HepG2 (cell line): ENCODE data around the gene MCM3AP.

Experiments used
- ARNT ChIP-seq: fragments of 450-650 bp; IDR thresholded peaks from 2 replicates; pipeline ENCODE4 v1.6.1; 2017
- CBX1 ChIP-seq: IDR thresholded peaks from one replicate; pipeline ENCODE4 v1.6.1; 2016; ENCODE audit warnings: antibody characterized with exemption, low read depth
- CTCF ChIP-seq: sonication (generic); formaldehyde crosslinking; IDR thresholded peaks from 2 replicates; pipeline ENCODE4 v1.5.0; 2020; ENCODE audit warnings: mild to moderate bottlenecking, missing genetic modification reagents, moderate library complexity
- FOSL2 ChIP-seq: sonication (generic); formaldehyde crosslinking; IDR thresholded peaks from 2 replicates; pipeline ENCODE4 v1.4.0; 2020; ENCODE audit warnings: missing genetic modification reagents
- FOXA3 ChIP-seq: IDR thresholded peaks from 2 replicates; pipeline ENCODE4 v1.6.1; 2016; ENCODE audit warnings: missing genetic modification reagents, missing compliant biosample characterization
- GMEB2 ChIP-seq: IDR thresholded peaks from 2 replicates; pipeline ENCODE4 v1.6.1; 2016; ENCODE audit warnings: missing biosample characterization, missing genetic modification reagents, low read depth
- TBX3 ChIP-seq: fragments of 450-650 bp; IDR thresholded peaks from 2 replicates; pipeline ENCODE4 v1.6.1; 2017; ENCODE audit warnings: antibody characterized with exemption, mild to moderate bottlenecking, inconsistent platforms, borderline replicate concordance
- ZNF280D ChIP-seq: sonication (generic); formaldehyde crosslinking; IDR thresholded peaks from 2 replicates; pipeline ENCODE4 v1.5.1; 2020; ENCODE audit warnings: mild to moderate bottlenecking, missing genetic modification reagents
- ZNF34 ChIP-seq: sonication (generic); formaldehyde crosslinking; IDR thresholded peaks from 2 replicates; pipeline ENCODE4 v1.4.0; 2020; ENCODE audit warnings: mild to moderate bottlenecking, missing genetic modification reagents, borderline replicate concordance
- ZNF546 ChIP-seq: sonication (generic); formaldehyde crosslinking; conservative IDR thresholded peaks from 2 replicates; pipeline ENCODE4 v1.8.1; 2023; ENCODE audit warnings: mild to moderate bottlenecking, missing genetic modification reagents

- TF ChIP-seq ZNF280D (CRISPR knock-in tag) (no peak), FOXA3 (no peak), ARNT (no peak), GMEB2 (no peak), CTCF (no peak), TBX3 (no peak), ZNF546 (CRISPR knock-in tag) (no peak), CBX1 (no peak), FOSL2 (no peak), ZNF34 (CRISPR knock-in tag) (no peak)
These were observed 40.8 kb downstream of the MCM3AP start for GRCh38 chr21:46244602-46245001.
